ENCODE results near the gene CTIF. TPM values are rescaled to one million over a fixed set of nuclear protein-coding genes. Genes with fewer than 3 reads are reported as not detected.

The CTIF gene
- total and polyA plus RNA-seq, 12 donors: 44.5 to 74.1 (median 58.9) TPM

GRCh38 chr18:48676756-48677368, 138.0 kb downstream of the CTIF start:
- ATAC-seq (peak in 5 of 8 donors; percentile 18 to 33 (median 26)), DNase-seq (peak; percentile 75 to 79)
- intact Hi-C loops (cut with DNase I): loop anchor here in 9 of 10 donors (5.0 to 10.0 kb wide), 17 partner anchors 98 to 1178 kb away; partner anchors contain the start of gene SMAD7 (in 2 of the 9)
- peaks cover 0 to 4% (median 0%) of the 10 kb centered on the region in 9 donors for H3K36me3 ChIP-seq
- no peaks in the 10 kb centered on the region for H3K27me3 ChIP-seq
- peaks cover 19 to 85% (median 81%) of the 10 kb centered on the region in 9 donors for H3K4me1 ChIP-seq
- peak; percentile 80 to 94 (median 92) for TF ChIP-seq CTCF (IDR thresholded peaks at IDR 0.05)
- 35 to 40% methylated on average over 17 of the region's 17 CpGs for WGBS, 2 donors
- no peaks in the 10 kb centered on the region for H3K9me3 ChIP-seq
- H3K27ac ChIP-seq: peak overlapping the region in 7 of 10 donors; percentile 28 to 93 (median 65)
- no peak overlapping the region for H3K4me3 ChIP-seq

- Histone ChIP-seq H3K27ac (peak overlapping the region in 8 of 10 donors; percentile 48 to 93 (median 69)), H3K9me3 (no peaks in the 10 kb centered on the region), H3K36me3 (peaks cover 0 to 11% (median 0%) of the 10 kb centered on the region in 9 donors), H3K4me3 (no peak overlapping the region), H3K4me1 (peaks cover 19 to 98% (median 82%) of the 10 kb centered on the region in 9 donors), H3K27me3 (no peaks in the 10 kb centered on the region)
- DNase-seq: no peak
- 76 to 78% methylated on average over 16 of the region's 16 CpGs for WGBS, 2 donors
- TF ChIP-seq CTCF (IDR thresholded peaks at IDR 0.05): no peak
- no peak for ATAC-seq
- intact Hi-C loops (cut with DNase I): loop anchor here in 9 of 10 donors (5.0 to 10.0 kb wide), 17 partner anchors 96 to 1176 kb away; partner anchors contain the start of gene SMAD7 (in 2 of the 9)
Observed at GRCh38 chr18:48678237-48679115, 139.6 kb downstream of the CTIF start.

- intact Hi-C loops (cut with DNase I): loop anchor here in 9 of 10 donors (5.0 to 10.0 kb wide), 17 partner anchors 96 to 1176 kb away; partner anchors contain the start of gene SMAD7 (in 2 of the 9)
- no peak for TF ChIP-seq CTCF (IDR thresholded peaks at IDR 0.05)
- Histone ChIP-seq H3K9me3 (no peaks in the 10 kb centered on the region), H3K27me3 (no peaks in the 10 kb centered on the region), H3K27ac (peak overlapping the region in 8 of 10 donors; percentile 70 to 93 (median 88)), H3K36me3 (peaks cover 0 to 11% (median 0%) of the 10 kb centered on the region in 9 donors), H3K4me1 (peaks cover 19 to 96% (median 76%) of the 10 kb centered on the region in 9 donors), H3K4me3 (no peak overlapping the region)
- DNase-seq (no peak), ATAC-seq (no peak)
- WGBS, 2 donors: 79 to 81% methylated on average over 3 of the region's 3 CpGs
Observed at GRCh38 chr18:48679236-48679635, 140.4 kb downstream of the CTIF start.

All from heart right ventricle (tissue), 16 donors.